NCI-H2171 treated with DMSO at 0.1 percent for 48 hours (cell line): ENCODE measurements around the gene OGDH.

Experiments
- DNase-seq: peaks from one replicate; lab custom pipeline; 2025; lab: John Stamatoyannopoulos, UW

Gene OGDH

DNA sequence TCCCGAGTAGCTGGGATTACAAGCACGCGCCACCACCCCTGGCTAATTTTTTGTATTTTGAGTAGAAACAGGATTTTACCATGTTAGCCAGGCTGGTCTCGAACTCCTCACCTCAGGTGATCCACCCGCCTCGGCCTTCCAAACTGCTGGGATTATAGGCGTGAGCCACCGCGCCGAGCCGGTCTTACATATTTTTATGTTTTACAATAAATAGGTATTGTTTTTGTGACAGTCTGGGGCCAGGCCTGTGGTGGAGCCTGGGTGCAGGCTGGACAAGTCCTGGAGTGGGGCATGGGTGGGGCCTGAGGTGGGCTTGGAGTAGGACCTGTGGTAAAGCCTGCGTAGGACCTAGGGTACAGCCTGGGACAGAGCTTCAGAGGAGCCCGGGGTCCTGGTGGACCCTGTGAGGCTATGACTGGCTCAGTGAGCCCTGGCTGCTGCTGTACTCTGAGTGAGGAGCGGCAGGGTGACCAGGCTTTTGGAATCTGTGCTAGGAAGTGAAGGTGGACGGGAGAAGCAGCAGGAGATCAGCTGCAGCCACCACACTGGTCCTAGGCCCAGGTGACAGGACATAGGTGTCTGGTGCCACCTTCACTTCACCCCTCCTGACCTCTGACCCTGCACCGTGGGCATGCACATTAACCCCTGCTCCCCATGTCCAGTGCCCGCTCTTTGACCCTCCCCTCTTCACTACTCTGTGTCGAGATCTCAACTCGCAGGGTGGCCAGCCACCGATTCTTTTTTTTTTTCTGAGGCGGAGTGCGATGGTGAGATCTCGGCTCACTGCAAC is 132.6 kb downstream of the OGDH start:
- DNase-seq: no peak

DNA sequence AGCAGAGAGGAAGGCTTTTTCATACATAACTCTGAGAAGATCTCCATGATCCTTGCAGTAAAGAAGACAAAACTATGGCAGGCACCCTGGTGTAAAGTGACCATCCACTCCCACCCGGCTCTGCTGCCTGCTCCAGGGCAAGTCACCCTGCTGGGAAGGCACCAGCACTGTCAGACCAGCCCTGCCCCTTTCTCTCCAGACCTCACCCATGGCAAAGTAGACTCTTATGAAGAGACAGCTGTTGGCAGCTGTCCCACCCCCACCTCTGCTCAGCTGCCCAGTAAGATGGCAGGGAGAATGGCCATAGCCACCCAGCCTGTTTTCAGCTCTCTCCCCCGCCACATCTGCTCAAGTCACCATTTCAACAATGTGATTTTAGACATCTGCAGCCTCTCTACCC is 133.6 kb downstream of the OGDH start:
- no peak for DNase-seq

DNA sequence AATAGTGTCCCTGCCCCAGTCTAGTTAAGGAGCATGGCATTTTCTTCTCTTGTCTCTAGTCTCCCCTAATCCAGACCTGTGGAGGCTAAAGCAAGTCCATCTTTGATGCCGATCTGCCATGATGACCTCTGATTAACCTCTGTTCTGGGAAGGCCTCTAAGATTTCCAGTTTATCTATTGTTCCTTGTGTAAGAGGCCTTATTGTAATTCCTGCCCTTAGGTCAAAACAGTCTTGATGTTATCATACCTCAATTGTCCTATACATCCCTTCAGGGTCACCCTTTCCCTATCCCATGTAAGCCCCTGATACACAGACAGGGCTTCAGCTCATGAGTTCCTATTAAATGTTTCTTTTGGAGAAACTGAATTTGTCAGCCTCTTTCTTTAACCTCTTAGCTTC is 137.3 kb downstream of the OGDH start:
- no peak for DNase-seq

DNA sequence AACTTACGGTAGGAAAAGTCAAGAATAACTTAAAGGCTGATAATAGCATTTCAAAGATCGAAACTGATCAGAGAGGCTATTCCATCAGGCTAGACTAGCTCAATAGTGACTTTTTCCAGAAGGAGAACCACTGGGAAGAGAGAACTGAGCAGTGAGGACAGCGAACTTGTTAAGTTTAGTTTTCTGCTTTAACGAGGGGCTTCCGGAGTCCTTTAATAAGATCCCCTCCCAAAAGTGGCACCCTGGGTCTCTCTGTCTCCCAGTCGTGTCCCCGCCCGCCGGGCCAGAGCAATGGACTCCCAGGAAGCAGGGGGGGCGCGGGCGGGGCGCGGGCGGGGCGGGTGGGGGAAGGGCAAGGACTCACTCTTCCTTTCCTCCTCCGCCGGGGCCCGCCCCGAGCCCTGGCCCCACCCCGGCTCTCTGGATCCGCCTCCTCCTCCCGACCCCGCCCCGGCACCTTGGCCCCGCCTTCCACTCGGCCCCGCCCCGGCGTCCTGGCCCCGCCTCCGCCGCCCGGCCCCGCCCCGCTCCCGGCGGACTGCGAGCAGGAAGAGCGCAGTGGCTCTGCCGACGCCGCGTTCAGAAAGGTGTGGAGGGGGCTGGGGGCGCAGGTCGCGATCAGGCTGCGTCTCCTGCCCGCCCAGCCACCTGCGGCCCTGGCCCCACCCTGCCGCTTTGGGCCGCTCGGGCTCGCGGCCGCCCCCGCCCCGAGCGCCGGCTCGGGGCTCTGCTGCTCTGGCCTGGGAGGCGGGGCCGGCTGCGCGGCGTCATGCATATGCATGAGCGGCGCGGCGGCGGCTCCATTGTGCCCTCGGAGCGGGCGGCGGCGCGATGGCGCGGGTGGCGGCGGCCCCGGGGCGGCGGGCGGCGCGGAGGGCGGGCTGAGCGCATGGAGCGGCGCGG is 141.9 kb downstream of the OGDH start, which contains the start of gene ZMIZ2:
Gene ZMIZ2 (plus strand): TSS at position 803 of the 903 bp plus-strand sequence. CDS start 7,403 bp downstream, outside the sequence.
- DNase-seq: peak; percentile 94

DNA sequence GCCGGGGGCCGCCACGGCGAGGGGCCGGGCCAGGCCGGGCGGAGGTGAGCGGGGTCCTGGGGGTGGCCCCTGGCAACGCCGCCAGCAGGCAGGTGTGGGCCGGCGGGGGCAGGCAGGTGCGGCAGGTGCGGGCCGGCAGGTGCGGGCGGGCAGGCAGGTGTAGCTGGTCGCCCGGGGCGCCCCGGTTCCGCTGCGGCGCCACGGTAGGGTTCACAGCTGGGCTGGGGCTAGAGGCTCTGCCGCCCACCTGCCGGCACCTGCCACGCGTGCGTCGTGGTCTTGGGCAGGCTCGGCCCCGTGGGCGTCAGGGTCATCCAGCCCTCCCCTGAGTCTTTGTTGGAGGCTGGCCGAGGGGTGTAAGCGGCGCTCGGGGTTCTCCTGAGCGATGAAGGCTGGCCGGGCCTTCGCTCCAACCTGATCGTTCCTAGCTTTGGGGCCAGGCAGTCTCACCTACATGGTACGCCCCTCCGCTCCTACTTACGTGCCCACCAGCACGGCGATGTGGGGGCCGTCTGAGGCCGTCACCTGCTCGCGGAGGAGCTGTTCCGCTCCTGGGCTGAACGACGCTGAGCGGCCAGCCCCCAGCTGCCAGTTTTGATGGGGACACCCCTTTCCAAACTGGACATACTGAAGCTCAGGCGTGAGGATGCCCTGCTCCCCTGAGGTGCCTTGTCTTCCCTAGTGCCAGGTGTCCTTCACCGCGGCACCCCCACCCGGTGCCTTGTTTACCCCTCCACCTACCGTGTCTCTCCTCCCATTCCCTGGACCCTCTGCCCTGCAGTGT is 142.7 kb downstream of the OGDH start:
- peak; percentile 49 for DNase-seq

DNA sequence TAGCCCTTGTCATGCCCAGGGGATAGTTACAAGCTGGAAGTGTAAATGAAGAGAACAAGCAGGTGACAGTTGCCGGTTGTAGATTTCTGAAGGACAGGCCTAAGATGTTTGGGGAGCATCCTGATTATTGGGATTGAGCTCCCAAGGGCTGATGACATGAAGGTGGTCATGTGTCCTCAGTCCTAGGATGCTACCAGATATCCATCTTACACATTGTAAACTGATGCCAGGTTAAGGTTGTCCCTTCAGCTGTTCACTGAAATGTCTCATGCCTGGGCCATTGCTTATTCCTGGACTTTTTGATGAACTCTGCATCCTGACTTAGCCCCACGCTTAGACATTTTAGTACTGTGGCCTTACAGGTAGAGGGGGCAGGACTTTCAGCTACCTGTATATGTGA is 143.6 kb downstream of the OGDH start:
- no peak for DNase-seq

DNA sequence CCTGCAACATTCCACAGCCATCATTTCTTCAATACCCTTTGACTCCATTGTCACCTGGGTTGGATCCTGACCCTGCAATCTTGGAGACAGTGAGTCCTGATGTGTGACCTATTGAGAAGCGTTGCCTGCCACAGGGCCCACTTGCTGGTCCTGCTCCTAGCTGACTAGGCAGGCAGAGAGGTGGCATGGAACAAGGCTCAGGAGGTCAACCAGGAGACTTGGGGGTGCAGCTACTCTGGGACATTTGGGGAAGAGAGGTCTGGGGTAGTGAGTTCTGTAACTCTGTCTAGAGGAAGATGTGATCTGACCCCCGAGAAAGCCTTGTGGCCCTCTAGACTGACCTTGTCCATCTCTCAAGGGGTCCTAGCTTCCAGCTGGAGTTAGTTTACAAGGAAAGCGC is 144.0 kb downstream of the OGDH start:
- DNase-seq: no peak

DNA sequence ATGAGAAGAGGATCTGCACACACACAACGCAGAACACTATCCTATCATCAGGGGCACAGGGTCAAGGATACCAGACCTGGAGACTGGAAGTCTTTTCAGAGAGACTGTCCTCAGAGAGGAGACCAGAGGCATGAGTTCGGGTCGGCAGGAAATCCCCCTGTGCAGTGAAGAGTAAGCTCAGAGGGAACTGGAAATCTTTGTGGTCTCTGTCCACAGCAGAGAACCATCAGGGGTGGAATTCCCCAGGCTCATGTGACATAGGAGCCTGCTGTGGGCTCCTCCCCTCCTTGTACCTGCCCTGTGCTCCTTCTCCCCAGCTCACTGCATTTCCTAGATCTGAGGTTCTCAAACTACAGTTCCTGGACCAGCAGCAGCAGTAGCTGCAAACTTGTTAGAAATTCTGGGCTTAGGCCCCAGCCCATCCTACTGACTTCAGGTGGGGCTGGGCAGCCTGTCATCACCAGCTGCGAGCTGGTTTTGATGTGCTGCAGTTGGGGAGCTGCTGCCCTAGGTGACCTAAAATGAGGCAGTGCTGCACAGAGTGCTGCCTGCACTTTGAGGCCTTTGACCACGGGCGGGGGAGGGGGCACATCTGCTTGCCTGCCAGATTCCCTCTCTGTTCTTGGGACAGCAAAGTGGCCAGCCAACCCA is 144.6 kb downstream of the OGDH start:
- no peak for DNase-seq

DNA sequence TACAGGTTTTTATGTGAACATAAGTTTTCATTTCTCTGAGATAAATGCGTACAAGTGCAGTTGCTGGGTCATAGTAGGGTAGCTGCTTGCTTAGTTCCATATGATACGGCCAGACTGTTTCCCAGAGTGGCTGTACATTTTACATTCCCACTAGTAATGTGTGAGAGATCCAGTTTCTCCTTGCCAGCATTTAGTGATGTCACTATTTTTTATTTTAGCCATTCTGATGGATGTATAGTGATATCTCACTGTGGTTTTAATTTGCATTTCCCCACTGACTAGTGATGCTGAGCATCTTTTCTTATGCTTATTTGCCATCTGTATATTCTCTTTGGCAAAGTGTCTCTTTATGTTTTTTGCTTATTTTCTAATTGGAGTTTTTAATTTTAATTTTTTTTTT is 146.4 kb downstream of the OGDH start:
- no peak for DNase-seq

DNA sequence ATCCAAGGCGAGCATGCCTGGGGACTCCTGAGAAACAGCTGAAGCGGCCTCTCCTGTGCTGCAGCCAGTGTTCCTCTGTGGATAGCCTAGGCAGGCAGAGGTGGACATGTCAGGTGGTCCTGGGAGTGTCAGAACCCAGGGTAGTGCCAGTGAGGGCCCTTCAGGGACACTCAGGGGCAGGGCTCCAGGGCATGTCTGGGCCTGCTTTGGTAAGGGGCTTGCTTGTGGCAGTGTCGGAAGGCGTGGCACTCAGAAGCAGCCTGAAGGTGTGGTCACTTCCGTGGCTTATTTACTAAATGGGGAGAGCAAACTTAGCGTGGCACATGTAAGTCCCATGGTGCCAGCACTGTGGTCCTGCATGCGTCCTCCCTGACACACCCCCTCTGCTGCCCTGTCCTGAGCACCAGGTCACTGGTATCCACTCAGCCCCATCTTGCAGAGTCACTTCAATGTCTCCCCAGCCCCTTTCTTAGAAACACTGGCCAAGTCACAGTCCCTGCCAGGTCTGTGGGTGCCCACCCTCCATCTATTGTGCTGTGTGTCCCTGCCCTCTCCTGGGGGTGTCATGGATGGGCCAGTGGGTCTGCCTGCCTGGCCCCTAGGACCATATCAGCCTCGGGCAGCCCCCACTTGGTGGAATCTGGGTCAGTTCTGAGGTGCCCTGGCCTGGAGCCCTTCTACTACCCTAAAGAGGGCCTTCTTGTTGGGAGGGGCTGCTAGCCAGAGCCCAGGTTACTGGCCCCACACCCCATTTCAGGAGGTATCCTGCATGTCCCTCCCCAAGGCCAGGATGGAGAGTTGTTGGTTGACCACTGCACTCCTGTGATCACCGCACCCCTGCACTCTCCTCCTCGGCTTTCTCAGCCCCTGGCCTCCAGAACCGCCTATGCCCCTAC is 148.6 kb downstream of the OGDH start:
- no peak for DNase-seq

DNA sequence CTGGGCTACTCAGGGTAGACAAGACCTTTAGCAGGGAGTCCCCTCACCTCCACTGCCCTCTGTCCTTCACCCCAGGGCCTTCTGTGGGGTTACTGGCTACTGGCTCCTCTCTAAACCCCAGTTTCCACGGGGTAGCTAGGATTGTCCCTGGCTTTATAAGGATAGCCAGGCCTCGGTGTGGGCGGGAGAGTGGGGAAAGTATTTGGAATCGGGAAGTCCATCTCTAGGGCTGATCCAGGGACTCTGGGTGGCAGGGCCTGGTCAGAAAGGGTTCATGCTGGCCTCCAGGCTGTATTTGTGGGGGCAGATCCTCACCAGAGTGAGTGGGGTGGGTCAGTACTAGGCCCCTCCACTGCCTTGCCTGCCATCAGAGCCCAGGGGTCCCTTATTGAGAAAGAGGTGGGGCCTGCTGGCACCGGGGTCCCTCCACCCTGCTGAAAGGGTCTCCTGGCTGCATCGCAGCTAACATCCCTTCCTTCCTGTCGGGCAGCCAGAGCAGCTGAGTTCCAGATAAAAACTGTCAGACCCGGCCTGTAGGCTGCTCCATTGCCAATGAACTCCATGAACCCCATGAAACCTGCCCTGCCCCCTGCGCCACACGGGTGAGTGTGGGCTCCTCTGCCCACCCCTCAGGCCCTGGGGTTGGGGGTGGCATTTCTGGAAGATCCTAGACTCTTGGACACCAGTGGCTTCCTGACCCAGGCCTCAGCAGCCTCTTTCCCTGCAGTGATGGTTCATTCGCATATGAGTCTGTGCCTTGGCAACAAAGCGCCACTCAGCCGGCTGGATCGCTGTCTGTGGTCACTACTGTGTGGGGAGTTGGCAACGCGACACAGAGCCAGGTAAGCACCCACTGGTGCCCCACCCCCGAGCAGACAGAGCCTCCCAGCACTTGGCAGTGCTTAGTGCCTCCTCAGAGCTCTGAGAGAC is 149.5 kb downstream of the OGDH start:
- DNase-seq: no peak

DNA sequence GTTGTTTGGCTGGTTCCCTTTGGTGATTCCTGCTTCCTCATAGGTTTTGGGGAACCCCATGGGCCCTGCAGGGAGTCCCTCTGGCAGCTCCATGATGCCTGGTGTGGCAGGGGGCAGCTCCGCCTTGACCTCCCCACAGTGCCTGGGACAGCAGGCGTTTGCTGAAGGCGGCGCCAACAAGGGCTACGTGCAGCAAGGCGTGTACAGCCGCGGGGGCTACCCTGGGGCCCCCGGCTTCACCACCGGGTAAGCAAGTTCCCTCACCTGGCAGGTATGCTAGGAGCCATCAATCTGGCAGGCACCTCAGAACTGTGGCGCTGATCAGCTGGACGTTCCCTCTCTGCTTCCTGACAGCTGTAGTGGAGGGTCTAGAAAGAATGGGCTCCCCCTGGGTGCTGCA is 150.5 kb downstream of the OGDH start:
- DNase-seq: no peak

DNA sequence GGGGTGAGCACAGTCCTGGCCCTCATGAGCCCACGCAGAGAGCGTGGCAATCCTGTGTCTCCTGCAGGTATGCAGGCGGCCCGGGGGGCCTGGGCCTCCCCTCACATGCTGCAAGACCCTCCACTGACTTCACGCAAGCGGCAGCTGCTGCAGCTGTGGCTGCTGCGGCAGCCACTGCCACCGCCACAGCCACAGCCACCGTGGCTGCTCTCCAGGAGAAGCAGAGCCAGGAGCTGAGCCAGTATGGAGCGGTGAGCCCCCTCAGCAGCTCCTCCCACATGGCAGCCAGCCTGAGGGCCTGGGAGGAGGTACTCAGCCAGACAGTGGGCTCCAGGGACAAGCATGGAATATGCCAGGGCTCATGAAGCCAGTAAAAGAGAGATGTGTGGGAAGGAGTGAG is 150.9 kb downstream of the OGDH start:
- DNase-seq: no peak

DNA sequence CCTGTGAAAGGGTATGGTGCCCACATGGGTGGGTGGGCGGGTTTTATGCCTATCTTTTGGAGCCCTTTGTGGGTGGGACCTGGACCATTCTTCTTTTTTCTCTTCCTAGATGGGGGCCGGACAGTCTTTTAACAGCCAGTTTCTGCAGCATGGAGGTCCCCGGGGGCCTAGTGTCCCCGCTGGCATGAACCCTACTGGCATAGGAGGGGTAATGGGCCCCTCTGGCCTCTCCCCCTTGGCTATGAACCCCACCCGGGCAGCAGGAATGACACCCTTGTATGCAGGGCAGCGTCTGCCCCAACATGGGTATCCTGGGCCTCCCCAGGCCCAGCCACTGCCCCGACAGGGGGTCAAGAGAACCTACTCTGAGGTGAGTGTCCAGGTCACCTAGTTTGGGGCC is 151.3 kb downstream of the OGDH start:
- DNase-seq: no peak
